Measurements from ENCODE around the gene HOPX.
"Not testable (repeated sequence)": the region's sequence is repeated elsewhere in the genome, so short reads cannot be mapped to it uniquely, and the experiment has no call there.

HOPX gene

DNA sequence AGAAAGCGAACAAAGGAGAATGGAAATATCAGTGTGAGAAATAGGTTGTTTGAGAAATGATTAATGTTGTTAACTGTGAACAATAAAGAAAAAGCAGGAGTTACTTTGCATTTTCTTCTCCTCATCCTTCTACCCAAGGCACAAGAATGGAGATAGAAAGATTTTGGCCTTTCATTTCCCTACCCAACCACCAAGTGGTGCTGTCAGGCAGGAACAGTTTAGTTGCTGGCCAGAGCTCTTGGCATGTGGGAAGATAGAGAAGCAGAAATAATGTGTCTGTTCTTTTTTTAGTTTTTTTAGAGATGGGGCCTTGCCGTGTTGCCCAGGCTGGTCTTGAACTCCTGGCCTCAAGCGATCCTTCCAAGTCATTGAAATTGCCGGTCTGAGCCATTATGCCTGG, 12.8 kb downstream of the HOPX start:
- TF ChIP-seq EZH2phosphoT487 (IDR thresholded peaks at IDR 0.05; ENCODE audit: low read length) (no peak), CTCF (IDR thresholded peaks at IDR 0.05; ENCODE audit: low read length) (peak; percentile 62)
- Histone ChIP-seq H3K4me3 (ENCODE audit: low read length) (no peak overlapping the region), H2AFZ (ENCODE audit: low read length) (no peak overlapping the region), H3K9me3 (replicated peaks; ENCODE audit: insufficient read depth, low read length) (no peaks in the 10 kb centered on the region), H3K9me2 (replicated peaks; ENCODE audit: insufficient read depth, low read length) (no peaks in the 10 kb centered on the region), H3K36me3 (replicated peaks; ENCODE audit: insufficient read depth, low read length) (no peaks in the 10 kb centered on the region), H3K79me2 (ENCODE audit: low read length) (no peaks in the 10 kb centered on the region), H3K4me1 (ENCODE audit: low read length) (no peaks in the 10 kb centered on the region), H4K20me1 (ENCODE audit: insufficient read depth, low read length) (no peaks in the 10 kb centered on the region), H3K27me3 (replicated peaks; ENCODE audit: insufficient read depth, low read length) (no peaks in the 10 kb centered on the region), H3K27ac (ENCODE audit: low read length) (no peak overlapping the region), H3K9ac (ENCODE audit: low read length) (no peak overlapping the region), H3F3A (ENCODE audit: insufficient read depth, low read length) (no peaks in the 10 kb centered on the region), H3K4me2 (ENCODE audit: low read depth, low read length) (no peak overlapping the region)
- peak; percentile 32 for DNase-seq

DNA sequence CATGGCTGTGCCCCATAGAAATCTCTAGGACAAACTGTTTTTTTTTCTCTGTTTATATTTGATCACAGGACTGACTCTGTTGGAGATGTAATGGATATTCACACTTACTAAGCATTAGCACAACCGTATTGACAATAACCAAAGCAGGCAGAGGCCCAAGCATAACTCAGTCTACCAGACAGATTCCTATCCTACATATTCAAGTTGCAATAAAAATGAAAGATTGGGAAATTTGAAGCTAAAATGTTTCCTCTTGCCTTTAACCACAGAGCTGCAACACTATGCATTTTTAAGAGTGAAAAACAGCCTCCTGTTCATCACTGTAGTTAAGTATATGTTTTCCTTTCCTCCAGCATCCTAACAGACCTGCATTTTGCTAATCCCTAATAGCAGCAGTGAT, 13.7 kb downstream of the HOPX start:
- not testable (repeated sequence) for H3F3A ChIP-seq (ENCODE audit: insufficient read depth, low read length); H3K4me2 ChIP-seq (ENCODE audit: low read depth, low read length)

GRCh38 chr4:56666279-56666678, 14.8 kb downstream of the HOPX start:
- H3K4me1 ChIP-seq (ENCODE audit: low read length), result no peaks in the 10 kb centered on the region
- H3K79me2 ChIP-seq (ENCODE audit: low read length), result no peaks in the 10 kb centered on the region
- H3K9me3 ChIP-seq (replicated peaks; ENCODE audit: insufficient read depth, low read length), result no peaks in the 10 kb centered on the region
- TF ChIP-seq EZH2phosphoT487 (IDR thresholded peaks at IDR 0.05; ENCODE audit: low read length), result no peak
- no peak for TF ChIP-seq EZH2 (optimal IDR thresholded peaks at IDR 0.05; ENCODE audit: low read depth, low read length)
- TF ChIP-seq CTCF (IDR thresholded peaks at IDR 0.05; ENCODE audit: low read length), result no peak
- H3K27me3 ChIP-seq (replicated peaks; ENCODE audit: insufficient read depth, low read length), result no peaks in the 10 kb centered on the region
- no peaks in the 10 kb centered on the region for H3K36me3 ChIP-seq (replicated peaks; ENCODE audit: insufficient read depth, low read length)
- no peak for DNase-seq
- no peak overlapping the region for H3K9ac ChIP-seq (ENCODE audit: low read length)
- no peaks in the 10 kb centered on the region for H4K20me1 ChIP-seq (ENCODE audit: insufficient read depth, low read length)
- no peak overlapping the region for H3K4me3 ChIP-seq (ENCODE audit: low read length)
- H3K9me2 ChIP-seq (replicated peaks; ENCODE audit: insufficient read depth, low read length), result no peaks in the 10 kb centered on the region
- H3K4me2 ChIP-seq (ENCODE audit: low read depth, low read length), result no peak overlapping the region
- H3K27ac ChIP-seq (ENCODE audit: low read length), result no peak overlapping the region
- no peaks in the 10 kb centered on the region for H3F3A ChIP-seq (ENCODE audit: insufficient read depth, low read length)
- no peak overlapping the region for H2AFZ ChIP-seq (ENCODE audit: low read length)

More for the DNA sequence above, 13.7 kb downstream of the HOPX start:
- H4K20me1 ChIP-seq (ENCODE audit: insufficient read depth, low read length); H3K9me2 ChIP-seq (replicated peaks; ENCODE audit: insufficient read depth, low read length); H3K9ac ChIP-seq (ENCODE audit: low read length); H3K4me1 ChIP-seq (ENCODE audit: low read length); H3K27ac ChIP-seq (ENCODE audit: low read length); H3K4me3 ChIP-seq (ENCODE audit: low read length); H3K27me3 ChIP-seq (replicated peaks; ENCODE audit: insufficient read depth, low read length); H3K79me2 ChIP-seq (ENCODE audit: low read length); H2AFZ ChIP-seq (ENCODE audit: low read length); H3K9me3 ChIP-seq (replicated peaks; ENCODE audit: insufficient read depth, low read length); H3K36me3 ChIP-seq (replicated peaks; ENCODE audit: insufficient read depth, low read length); DNase-seq: not testable (repeated sequence)

GRCh38 chr4:56665781-56666180, 15.3 kb downstream of the HOPX start:
- H3K9ac ChIP-seq (ENCODE audit: low read length), result no peak overlapping the region
- H3K79me2 ChIP-seq (ENCODE audit: low read length), result no peaks in the 10 kb centered on the region
- H3K4me2 ChIP-seq (ENCODE audit: low read depth, low read length), result no peak overlapping the region
- no peak overlapping the region for H2AFZ ChIP-seq (ENCODE audit: low read length)
- H3K27ac ChIP-seq (ENCODE audit: low read length), result no peak overlapping the region
- no peaks in the 10 kb centered on the region for H3K9me2 ChIP-seq (replicated peaks; ENCODE audit: insufficient read depth, low read length)
- no peak overlapping the region for H3K4me3 ChIP-seq (ENCODE audit: low read length)
- H4K20me1 ChIP-seq (ENCODE audit: insufficient read depth, low read length), result no peaks in the 10 kb centered on the region
- no peaks in the 10 kb centered on the region for H3F3A ChIP-seq (ENCODE audit: insufficient read depth, low read length)
- no peak for DNase-seq
- no peaks in the 10 kb centered on the region for H3K27me3 ChIP-seq (replicated peaks; ENCODE audit: insufficient read depth, low read length)
- H3K36me3 ChIP-seq (replicated peaks; ENCODE audit: insufficient read depth, low read length), result no peaks in the 10 kb centered on the region
- no peak for TF ChIP-seq EZH2 (optimal IDR thresholded peaks at IDR 0.05; ENCODE audit: low read depth, low read length)
- no peak for TF ChIP-seq EZH2phosphoT487 (IDR thresholded peaks at IDR 0.05; ENCODE audit: low read length)
- no peak for TF ChIP-seq CTCF (IDR thresholded peaks at IDR 0.05; ENCODE audit: low read length)
- no peaks in the 10 kb centered on the region for H3K4me1 ChIP-seq (ENCODE audit: low read length)
- no peaks in the 10 kb centered on the region for H3K9me3 ChIP-seq (replicated peaks; ENCODE audit: insufficient read depth, low read length)
